Heart left ventricle (tissue), 13 donors: ENCODE results near the gene ZGPAT.

ENCODE experiments used
- POLR2A ChIP-seq, 2 donors: fragments of 450-650 bp; IDR thresholded peaks; one replicate each; pipeline ENCODE4 v1.6.1; 2017; ENCODE audit warnings: antibody characterized with exemption in 2 of 2, mild to moderate bottlenecking in 2 of 2, moderate library complexity in 2 of 2
- TF ChIP-seq, protein P1 (sequence below), 12 donors: fragments of 200-600 bp; sonication (generic) in 4 of 12; IDR thresholded peaks; one replicate each; pipeline versions ENCODE4 v1.5.0 to v1.8.0; 2018 to 2022; ENCODE audit warnings: antibody characterized with exemption in 12 of 12, mild to moderate bottlenecking in 5 of 12
- donor health status: ischemic (EF 13 %, LVEDD 7.1; RV severe dilation, severe dysfunction).
- donor health status: DM: no; HTN: yes; CAD: no.
- donor health status: DM: no; HTN: no; CAD: no.
- donor health status: ischemic (EF 25% LVEDD 6.9; RV normal size, moderate dysfunction).
- donor health status: ischemic (EF 25% LVEDD 5.7; RV mildly dilated, moderate dysfunction).
- donor health status: ischemic (EF 35%, LVEDD 5.7; RV mildly dilated, moderate dysfunction).
- donor health status: nonischemic (EF 11% LVEDD 7.7; RV severe dilation, severe dysfunction).
- donor health status: DM: yes; HTN: yes; CAD: no.
- donor health status: PGD.
- donor health status: ischemic (EF 29% LVEDD 5.4; RV normal size, mild dysfunction).
- donor health status: nonischemic (EF 23%, LVEDD 6.1; RV moderate dilation, normal function).

DNA sequence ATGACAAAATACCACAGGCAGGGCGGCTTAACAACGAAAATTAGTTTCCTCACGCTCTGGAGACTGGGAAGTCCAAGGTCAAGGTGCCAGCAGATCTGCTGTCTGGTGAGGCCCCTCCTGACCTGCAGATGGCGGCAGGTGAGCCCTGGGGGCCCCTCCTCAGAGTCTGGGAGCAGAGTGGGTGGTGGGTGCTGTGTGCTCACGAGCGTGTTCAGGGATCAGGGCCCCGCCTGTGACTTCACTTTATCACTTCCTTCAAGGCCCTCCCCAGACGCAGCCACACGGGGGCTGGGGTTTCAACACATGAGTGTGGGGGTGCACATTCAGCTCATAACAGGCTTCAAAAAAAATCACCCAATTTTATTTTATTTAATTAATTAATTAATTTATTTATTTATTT is 71.0 kb downstream of the ZGPAT start:
- TF ChIP-seq, protein P1, sequence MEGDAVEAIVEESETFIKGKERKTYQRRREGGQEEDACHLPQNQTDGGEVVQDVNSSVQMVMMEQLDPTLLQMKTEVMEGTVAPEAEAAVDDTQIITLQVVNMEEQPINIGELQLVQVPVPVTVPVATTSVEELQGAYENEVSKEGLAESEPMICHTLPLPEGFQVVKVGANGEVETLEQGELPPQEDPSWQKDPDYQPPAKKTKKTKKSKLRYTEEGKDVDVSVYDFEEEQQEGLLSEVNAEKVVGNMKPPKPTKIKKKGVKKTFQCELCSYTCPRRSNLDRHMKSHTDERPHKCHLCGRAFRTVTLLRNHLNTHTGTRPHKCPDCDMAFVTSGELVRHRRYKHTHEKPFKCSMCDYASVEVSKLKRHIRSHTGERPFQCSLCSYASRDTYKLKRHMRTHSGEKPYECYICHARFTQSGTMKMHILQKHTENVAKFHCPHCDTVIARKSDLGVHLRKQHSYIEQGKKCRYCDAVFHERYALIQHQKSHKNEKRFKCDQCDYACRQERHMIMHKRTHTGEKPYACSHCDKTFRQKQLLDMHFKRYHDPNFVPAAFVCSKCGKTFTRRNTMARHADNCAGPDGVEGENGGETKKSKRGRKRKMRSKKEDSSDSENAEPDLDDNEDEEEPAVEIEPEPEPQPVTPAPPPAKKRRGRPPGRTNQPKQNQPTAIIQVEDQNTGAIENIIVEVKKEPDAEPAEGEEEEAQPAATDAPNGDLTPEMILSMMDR (IDR thresholded peaks at IDR 0.05): no peak
- no peak for TF ChIP-seq POLR2A (IDR thresholded peaks at IDR 0.05)
